ENCODE measurements around the gene CT47B1.

DNA sequence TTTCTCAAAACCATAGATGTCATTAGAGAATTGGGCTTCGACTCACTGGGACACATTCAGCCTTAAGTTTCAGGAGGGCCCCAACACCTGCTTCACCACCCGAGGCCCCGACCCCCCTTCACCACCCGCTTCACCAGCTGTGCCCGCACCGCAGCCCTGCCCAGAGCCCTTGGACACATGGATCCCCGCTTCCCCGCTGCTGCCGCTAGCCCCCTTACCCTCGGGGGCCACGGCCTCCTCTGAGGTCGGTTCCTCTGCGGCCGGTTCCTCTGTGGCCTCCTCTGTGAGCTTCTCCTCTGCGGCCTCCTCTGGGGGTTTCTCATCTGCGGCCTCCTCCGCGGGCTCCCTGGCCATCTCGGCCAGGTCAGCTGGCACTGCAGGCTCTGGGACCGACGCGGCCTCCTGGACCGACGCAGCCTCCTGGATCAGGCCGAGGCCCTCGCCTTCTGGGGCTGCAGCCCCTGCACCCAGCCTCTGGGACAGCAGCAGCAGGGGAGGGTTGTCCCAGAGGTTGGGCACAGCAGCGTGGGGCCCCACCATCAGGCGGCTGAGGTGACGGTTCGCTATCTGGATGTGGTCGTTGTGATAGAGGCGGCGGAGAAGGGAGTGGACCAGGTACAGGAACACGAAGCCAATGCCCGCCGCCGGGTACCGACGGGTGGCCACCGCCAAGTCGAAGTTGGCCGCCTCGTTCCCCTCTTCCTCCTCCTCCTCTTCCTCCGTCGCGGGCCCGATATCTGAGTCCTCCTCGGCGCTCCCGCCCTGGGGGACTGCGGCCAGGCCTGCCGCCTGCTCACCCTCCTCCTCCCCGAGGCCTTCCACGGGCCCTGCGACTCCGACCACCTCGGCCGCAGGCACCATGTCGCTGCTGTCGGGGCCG is 748 bp downstream of the CT47B1 start:
- TF ChIP-seq, protein P1, sequence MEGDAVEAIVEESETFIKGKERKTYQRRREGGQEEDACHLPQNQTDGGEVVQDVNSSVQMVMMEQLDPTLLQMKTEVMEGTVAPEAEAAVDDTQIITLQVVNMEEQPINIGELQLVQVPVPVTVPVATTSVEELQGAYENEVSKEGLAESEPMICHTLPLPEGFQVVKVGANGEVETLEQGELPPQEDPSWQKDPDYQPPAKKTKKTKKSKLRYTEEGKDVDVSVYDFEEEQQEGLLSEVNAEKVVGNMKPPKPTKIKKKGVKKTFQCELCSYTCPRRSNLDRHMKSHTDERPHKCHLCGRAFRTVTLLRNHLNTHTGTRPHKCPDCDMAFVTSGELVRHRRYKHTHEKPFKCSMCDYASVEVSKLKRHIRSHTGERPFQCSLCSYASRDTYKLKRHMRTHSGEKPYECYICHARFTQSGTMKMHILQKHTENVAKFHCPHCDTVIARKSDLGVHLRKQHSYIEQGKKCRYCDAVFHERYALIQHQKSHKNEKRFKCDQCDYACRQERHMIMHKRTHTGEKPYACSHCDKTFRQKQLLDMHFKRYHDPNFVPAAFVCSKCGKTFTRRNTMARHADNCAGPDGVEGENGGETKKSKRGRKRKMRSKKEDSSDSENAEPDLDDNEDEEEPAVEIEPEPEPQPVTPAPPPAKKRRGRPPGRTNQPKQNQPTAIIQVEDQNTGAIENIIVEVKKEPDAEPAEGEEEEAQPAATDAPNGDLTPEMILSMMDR (IDR thresholded peaks at IDR 0.05 in 2 of 3, conservative IDR thresholded peaks at IDR 0.05 in 1 of 3; ENCODE audit: borderline replicate concordance in 1 of 3, insufficient read depth in 1 of 3, low read depth in 2 of 3, low read length in 2 of 3), result no peak
- no peak for TF ChIP-seq JUND (IDR thresholded peaks at IDR 0.05)

All from HCT116 (cell line).